Peyer's patch (tissue), 4 donors: Measurements from ENCODE around the gene SLC35B4.

Experiments
- POLR2A ChIP-seq, 2 donors: fragments of 450-650 bp; IDR thresholded peaks; one replicate each; pipeline ENCODE4 v1.5.1; 2017; ENCODE audit warnings: antibody characterized with exemption in 2 of 2, mild to moderate bottlenecking in 2 of 2, moderate library complexity in 2 of 2
- TF ChIP-seq, protein P1 (sequence below), 6 experiments: fragments of 450-650 bp in 4 of 6; fragments of 200-600 bp in 2 of 6; sonication (generic) in 1 of 6; IDR thresholded peaks; one replicate each; pipeline ENCODE4 v1.5.1; 2017 to 2019; ENCODE audit warnings: antibody characterized with exemption in 6 of 6, mild to moderate bottlenecking in 3 of 6, moderate library complexity in 1 of 6

DNA sequence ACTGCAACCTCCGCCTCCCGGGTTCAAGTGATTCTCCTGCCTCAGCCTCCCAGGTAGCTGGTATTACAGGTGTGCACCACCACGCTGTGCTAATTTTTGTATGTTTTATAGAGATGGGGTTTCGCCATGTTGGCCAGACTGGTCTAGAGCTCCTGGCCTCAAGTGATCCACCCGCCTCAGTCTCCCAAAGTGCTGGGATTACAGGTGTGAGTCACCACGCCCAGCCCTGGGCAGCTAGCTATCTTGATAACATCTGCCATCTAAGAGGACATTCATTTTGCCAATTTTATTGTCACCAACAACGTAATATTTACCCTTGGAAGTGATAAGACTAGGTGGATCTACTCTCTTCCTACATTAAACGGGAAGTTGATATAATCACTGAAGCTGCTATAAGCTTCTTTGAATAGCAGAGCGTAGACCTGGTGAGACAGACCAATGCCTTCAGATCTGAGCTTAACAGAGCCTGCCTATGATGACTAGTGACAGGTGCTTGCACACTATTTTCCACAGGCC is 39.7 kb upstream of the SLC35B4 start:
- no peak for TF ChIP-seq POLR2A (IDR thresholded peaks at IDR 0.05)
- TF ChIP-seq, protein P1, sequence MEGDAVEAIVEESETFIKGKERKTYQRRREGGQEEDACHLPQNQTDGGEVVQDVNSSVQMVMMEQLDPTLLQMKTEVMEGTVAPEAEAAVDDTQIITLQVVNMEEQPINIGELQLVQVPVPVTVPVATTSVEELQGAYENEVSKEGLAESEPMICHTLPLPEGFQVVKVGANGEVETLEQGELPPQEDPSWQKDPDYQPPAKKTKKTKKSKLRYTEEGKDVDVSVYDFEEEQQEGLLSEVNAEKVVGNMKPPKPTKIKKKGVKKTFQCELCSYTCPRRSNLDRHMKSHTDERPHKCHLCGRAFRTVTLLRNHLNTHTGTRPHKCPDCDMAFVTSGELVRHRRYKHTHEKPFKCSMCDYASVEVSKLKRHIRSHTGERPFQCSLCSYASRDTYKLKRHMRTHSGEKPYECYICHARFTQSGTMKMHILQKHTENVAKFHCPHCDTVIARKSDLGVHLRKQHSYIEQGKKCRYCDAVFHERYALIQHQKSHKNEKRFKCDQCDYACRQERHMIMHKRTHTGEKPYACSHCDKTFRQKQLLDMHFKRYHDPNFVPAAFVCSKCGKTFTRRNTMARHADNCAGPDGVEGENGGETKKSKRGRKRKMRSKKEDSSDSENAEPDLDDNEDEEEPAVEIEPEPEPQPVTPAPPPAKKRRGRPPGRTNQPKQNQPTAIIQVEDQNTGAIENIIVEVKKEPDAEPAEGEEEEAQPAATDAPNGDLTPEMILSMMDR (IDR thresholded peaks at IDR 0.05), result no peak
